Forelimb muscle (tissue), 1 donor: ENCODE measurements around the gene PROP1. TPM values are rescaled to one million over a fixed set of nuclear protein-coding genes. Genes with fewer than 3 reads are reported as not detected.
"Not testable (repeated sequence)": the region's sequence is repeated elsewhere in the genome, so short reads cannot be mapped to it uniquely, and the experiment has no call there.

Experiments
- DNase-seq: peaks from one replicate; pipeline ENCODE4 v3.0.0-alpha.2; 2013; ENCODE audit warnings: low read depth
- polyA plus RNA-seq: library from polyadenylated mRNA; unstranded; fragments of 120-200 nt; gene quantifications from one replicate; pipeline ENCODE4 v1.2.1, GENCODE V29; 2013; ENCODE audit not compliant: insufficient read length

Gene PROP1
- polyA plus RNA-seq, 1 donor: not detected

DNA sequence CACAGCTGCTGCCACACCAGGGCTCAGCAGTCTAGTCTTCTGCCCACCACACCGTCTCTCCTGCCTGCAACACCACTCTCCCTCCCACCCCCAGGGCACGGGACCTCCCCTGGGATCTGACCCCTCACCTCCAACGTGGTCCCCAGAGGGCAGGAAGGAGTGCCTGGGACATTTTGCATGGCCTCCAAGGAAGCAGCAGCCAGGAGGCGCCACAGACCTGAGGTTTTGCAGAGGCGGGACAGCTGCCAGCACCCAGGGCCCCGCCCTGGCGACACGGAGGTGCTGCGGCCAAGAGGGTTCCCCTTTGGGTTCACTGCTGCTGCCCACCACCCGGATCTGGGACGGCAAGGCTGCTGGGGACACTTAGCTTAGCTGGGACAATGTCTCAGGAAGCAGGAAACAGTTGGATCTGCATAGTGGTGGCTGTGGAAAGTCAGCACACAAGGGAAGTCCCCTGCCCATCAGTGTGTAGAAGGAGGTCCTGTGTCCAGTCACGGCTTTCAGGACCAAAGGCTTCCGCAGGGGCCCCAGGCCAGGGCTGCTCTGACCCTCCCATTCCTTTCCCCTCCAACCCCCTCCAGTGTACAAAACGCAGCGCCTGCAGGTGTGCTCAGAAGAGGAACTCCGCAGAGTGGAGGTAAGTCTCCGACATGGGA is 13.8 kb downstream of the PROP1 start:
- DNase-seq: no peak

GRCh38 chr5:177981296-177982071 is 14.6 kb downstream of the PROP1 start:
- DNase-seq: no peak

DNA sequence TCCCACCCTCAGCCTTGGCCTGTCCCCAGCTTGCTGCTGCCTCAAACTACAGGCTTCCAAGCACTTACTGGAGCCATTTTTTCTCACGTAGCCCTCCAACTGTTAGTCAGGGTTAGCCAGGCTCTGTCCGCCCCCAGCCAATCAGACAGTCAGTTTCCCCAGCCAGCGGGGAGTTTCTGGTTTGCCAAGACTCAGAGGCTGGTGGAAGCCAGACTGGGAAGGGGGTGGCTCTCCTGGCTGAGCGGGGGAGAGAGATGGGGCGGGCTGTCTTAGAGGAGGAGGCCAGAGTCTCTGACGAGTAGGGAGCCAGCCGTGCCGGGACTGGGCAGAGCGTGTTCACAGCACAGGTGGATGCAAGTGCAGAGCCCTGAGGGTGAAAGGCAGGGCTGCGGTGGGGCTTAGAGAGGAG is 15.3 kb downstream of the PROP1 start:
- no peak for DNase-seq

DNA sequence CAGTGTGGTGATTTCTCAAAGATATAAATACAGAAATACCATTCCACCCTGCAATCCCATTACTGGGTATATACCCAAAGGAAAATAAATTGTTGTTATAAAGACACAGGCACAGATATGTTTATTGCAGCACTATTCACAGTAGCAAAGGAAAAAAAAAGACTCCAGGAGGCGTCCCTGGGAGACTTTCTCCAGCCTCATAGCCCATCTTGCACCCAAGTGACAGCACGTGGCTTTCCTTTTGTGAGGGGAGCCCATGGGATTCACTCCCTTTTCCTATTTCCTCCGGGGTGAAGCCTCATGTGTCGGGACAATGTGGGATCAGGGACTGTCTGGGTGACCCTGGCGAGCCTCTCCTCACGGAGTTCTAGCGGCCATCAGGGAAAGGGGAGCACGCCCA is 18.4 kb downstream of the PROP1 start:
- not testable (repeated sequence) for DNase-seq

GRCh38 chr5:177973066-177973635 is 22.9 kb downstream of the PROP1 start:
- no peak for DNase-seq

GRCh38 chr5:177972613-177973012 is 23.4 kb downstream of the PROP1 start:
- no peak for DNase-seq

DNA sequence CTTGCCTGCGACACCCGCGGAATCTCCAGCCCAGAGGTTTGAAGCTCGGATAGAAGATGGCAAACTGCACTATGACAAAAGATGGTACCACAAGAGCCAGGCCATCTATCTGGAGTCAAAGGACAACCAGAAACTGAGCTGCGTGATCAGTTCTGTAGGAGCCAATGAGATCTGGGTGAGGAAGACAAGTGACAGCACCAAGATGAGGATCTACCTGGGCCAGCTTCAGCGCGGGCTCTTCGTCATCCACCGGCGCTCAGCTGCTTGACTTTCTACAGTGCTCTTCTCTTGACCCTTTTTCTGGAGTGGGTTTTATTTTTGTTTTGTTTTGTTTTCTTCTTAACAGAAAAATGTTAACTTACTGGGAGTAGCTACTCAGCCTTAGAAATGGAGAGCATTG is 24.0 kb downstream of the PROP1 start:
- not testable (repeated sequence) for DNase-seq

DNA sequence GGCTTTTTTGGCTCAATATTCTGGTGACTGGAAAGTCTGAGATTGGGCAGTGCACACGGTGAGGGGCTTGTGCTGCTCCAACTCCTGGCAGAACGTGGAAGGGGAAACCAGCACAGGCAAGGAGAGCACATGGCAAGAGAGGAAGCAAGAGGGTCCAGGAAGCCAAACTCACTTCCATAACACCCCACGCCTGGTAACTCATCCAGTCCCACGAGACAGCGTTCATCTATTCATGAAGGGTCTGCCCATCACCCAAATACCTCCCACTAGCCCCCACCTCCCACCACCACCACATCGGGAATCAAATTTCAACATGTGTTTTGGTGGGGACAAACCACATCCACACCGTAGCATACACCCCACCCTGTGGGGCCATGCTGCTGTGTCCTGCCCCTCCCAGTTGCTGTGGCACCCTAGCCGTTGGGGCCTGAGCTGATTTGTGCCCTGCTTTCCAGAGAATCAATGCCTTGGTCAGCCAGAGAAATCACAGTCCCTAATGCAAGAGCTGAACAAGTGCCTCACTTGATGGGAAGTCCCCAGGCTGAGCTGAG is 27.3 kb downstream of the PROP1 start:
- no peak for DNase-seq

- no peak for DNase-seq
Observed at GRCh38 chr5:177967221-177967887, 28.7 kb downstream of the PROP1 start.

DNA sequence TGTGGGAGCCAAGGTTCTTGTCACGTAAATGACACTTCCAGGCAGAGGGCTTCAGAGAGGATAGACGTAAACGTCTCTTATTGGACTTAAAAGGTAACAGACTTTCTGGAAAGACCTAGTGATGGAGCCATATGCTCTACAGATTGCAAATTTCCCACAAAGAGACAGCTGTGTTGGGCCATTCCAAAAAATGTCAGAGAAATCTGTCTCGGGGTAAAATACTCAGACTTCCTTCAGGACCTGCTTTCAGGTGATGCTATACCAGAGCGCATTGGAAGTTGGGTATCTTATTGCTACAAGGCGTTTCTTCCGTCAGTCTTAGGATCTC is 29.2 kb downstream of the PROP1 start:
- no peak for DNase-seq

GRCh38 chr5:177966009-177966838 is 29.8 kb downstream of the PROP1 start:
- no peak for DNase-seq

- DNase-seq: no peak
Observed at GRCh38 chr5:177964471-177964870, 31.6 kb downstream of the PROP1 start.

- DNase-seq: no peak
Observed at GRCh38 chr5:177963966-177964365, 32.1 kb downstream of the PROP1 start.

DNA sequence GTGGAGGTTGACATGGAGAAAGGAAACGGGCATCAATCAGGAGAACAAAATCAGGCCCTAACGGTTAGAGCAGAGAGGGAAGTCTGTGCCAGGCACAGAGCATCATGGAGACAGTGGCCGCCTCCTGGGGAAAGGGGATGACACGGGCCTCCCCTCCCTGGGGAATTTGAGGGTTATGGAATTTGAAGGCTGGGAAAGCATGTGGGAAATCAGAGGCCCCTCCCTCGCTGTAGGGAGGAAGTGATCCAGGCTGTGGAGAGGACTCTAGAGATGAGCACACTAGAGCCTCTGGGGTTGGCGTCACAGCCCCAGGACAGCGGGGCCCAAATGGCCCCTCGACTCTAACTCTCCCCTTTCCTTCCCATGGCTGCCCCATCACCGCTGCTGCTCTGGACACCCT is 36.7 kb downstream of the PROP1 start:
- no peak for DNase-seq

GRCh38 chr5:177958696-177959095 is 37.3 kb downstream of the PROP1 start:
- DNase-seq: no peak

DNA sequence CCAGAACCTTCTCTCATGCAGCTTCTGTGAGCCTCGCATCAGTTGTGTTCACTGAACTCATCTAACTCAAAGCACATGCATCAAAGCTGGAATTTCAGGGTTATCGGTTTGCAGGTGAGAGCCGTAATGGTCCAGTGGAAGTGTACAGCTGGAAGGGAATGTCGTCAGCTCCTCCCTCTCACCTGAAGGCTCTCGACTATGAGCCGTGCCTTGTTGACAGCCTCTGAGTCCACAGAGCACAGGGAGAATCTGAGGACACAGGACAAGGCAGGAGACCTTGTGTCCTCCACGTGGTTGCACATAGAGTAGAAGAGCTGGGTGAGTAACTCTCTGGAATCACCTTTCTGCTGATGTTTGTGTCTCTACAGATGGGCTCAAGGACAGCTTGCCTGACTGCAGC is 38.8 kb downstream of the PROP1 start:
- DNase-seq: no peak

DNA sequence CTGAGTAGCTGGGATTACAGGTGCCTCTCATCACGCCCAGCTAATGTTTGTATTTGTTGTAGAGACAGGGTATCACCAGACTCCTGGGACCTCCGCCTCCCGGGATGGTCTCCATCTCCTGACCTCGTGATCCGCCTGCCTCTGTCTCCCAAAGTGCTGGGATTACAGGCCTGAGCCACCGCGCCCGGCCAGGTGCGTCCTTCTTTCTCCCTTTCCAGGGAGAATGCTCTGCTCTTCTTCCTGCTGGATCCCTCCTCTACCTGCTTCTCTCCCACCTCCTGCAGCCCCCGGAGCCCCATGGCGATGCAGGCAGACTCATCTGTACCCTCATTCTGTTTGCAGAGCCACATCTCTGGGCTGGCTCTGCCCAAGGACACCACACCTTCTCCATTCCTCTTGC is 42.9 kb downstream of the PROP1 start:
- DNase-seq: not testable (repeated sequence)

- not testable (repeated sequence) for DNase-seq
Observed at GRCh38 chr5:177949656-177950055, 46.4 kb downstream of the PROP1 start.

- DNase-seq: not testable (repeated sequence)
Observed at GRCh38 chr5:177949065-177949464, 47.0 kb downstream of the PROP1 start.

DNA sequence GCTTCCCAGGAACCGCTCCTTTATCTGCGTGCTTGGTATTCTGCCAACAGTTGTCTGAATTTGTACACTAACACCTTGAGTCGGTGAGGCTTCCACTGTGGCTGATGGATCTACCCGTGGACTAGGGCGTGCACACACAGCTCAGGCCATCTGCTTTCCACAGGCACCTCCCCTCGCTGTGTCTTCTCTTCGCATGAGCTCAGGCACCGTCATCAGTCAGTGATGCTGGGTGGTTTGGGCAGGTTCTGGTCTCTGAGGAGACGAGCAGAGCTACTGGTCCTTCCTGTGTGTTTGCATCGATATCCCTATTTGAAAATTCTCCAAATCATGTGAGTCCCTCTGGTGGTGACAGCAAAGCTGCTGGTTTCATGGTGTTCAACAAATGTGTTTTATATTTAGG is 48.1 kb downstream of the PROP1 start:
- DNase-seq: not testable (repeated sequence)

- not testable (repeated sequence) for DNase-seq
Observed at GRCh38 chr5:177945601-177946283, 50.3 kb downstream of the PROP1 start.
